KMS-11 (cell line): Measurements from ENCODE around the gene MYT1.
"Not testable (repeated sequence)": the region's sequence is repeated elsewhere in the genome, so short reads cannot be mapped to it uniquely, and the experiment has no call there.

Experiments used
- H2AFZ ChIP-seq: fragments of 200-600 bp; sonication (generic); 2 replicates; pipeline ENCODE4 v1.6.1; 2016; ENCODE audit warnings: antibody characterized with exemption, mixed run types, low read depth
- H3K27ac ChIP-seq: fragments of 200-600 bp; sonication (generic); 2 replicates; pipeline ENCODE4 v1.6.1; 2016; ENCODE audit warnings: mild to moderate bottlenecking, mixed run types
- H3K27me3 ChIP-seq: fragments of 200-600 bp; sonication (generic); 2 replicates; pipeline ENCODE4 v1.6.1; 2017; ENCODE audit warnings: mild to moderate bottlenecking, low read depth, mixed run types, moderate library complexity; ENCODE audit not compliant: insufficient read depth
- H3K36me3 ChIP-seq: fragments of 200-600 bp; sonication (generic); 2 replicates; pipeline ENCODE4 v1.6.1; 2017; ENCODE audit warnings: mild to moderate bottlenecking, mixed run types; ENCODE audit not compliant: insufficient read depth
- H3K4me1 ChIP-seq: fragments of 200-600 bp; sonication (generic); 2 replicates; pipeline ENCODE4 v1.6.1; 2016; ENCODE audit warnings: mild to moderate bottlenecking, low read depth, mixed run types; ENCODE audit not compliant: poor library complexity, severe bottlenecking
- H3K4me2 ChIP-seq: fragments of 200-600 bp; sonication (generic); 2 replicates; pipeline ENCODE4 v1.7.0; 2016; ENCODE audit warnings: mild to moderate bottlenecking, mixed run types
- H3K4me3 ChIP-seq: fragments of 200-600 bp; sonication (generic); IDR thresholded peaks from 2 replicates; pipeline ENCODE4 v1.6.1; 2017; ENCODE audit warnings: low read depth, low read length, mixed read lengths; ENCODE audit not compliant: insufficient read depth
- H3K79me2 ChIP-seq: fragments of 200-600 bp; sonication (generic); 2 replicates; pipeline ENCODE4 v1.6.1; 2016; ENCODE audit warnings: low read depth, mixed run types; ENCODE audit not compliant: insufficient read depth
- H3K9ac ChIP-seq: fragments of 200-600 bp; sonication (generic); 2 replicates; pipeline ENCODE4 v1.6.1; 2016; ENCODE audit warnings: mild to moderate bottlenecking, mixed run types
- H4K20me1 ChIP-seq: fragments of 200-600 bp; sonication (generic); 2 replicates; pipeline ENCODE4 v1.6.1; 2016; ENCODE audit warnings: mild to moderate bottlenecking, mixed run types; ENCODE audit not compliant: insufficient read depth
- TF ChIP-seq, protein P1 (sequence below): fragments of 200-600 bp; sonication (generic); conservative IDR thresholded peaks from 2 replicates; pipeline ENCODE4 v1.6.1; 2017; ENCODE audit warnings: low read depth, mild to moderate bottlenecking, antibody characterized with exemption, low read length, moderate library complexity, mixed read lengths

MYT1 gene

GRCh38 chr20:64177787-64178186 lies 13.5 kb downstream of the MYT1 start:
- H4K20me1 ChIP-seq: no peaks in the 10 kb centered on the region
- H3K4me3 ChIP-seq: no peak overlapping the region
- TF ChIP-seq, protein P1, sequence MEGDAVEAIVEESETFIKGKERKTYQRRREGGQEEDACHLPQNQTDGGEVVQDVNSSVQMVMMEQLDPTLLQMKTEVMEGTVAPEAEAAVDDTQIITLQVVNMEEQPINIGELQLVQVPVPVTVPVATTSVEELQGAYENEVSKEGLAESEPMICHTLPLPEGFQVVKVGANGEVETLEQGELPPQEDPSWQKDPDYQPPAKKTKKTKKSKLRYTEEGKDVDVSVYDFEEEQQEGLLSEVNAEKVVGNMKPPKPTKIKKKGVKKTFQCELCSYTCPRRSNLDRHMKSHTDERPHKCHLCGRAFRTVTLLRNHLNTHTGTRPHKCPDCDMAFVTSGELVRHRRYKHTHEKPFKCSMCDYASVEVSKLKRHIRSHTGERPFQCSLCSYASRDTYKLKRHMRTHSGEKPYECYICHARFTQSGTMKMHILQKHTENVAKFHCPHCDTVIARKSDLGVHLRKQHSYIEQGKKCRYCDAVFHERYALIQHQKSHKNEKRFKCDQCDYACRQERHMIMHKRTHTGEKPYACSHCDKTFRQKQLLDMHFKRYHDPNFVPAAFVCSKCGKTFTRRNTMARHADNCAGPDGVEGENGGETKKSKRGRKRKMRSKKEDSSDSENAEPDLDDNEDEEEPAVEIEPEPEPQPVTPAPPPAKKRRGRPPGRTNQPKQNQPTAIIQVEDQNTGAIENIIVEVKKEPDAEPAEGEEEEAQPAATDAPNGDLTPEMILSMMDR: no peak
- no peaks in the 10 kb centered on the region for H3K79me2 ChIP-seq
- H3K4me2 ChIP-seq: no peak overlapping the region
- peaks cover 66% of the 10 kb centered on the region for H3K27me3 ChIP-seq
- no peaks in the 10 kb centered on the region for H3K36me3 ChIP-seq
- H3K4me1 ChIP-seq: no peaks in the 10 kb centered on the region
- no peak overlapping the region for H3K27ac ChIP-seq
- no peak overlapping the region for H3K9ac ChIP-seq
- H2AFZ ChIP-seq: no peak overlapping the region

DNA sequence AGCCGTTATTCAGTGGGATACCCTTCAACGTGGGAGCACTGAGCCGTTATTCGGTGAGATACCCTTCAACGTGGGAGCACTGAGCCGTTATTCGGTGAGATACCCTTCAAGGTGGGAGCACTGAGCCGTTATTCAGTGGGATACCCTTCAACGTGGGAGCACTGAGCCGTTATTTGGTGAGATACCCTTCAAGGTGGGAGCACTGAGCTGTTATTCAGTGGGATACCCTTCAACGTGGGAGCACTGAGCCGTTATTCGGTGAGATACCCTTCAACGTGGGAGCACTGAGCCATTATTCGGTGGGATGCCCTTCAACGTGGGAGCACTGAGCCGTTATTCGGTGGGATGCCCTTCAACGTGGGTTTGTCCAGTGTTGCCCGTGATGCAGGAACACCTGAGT lies 14.7 kb downstream of the MYT1 start:
- H2AFZ ChIP-seq, H3K4me3 ChIP-seq, H3K79me2 ChIP-seq, H4K20me1 ChIP-seq, H3K9ac ChIP-seq, H3K27ac ChIP-seq, H3K36me3 ChIP-seq, H3K4me2 ChIP-seq, H3K4me1 ChIP-seq: not testable (repeated sequence)
- peaks cover 71% of the 10 kb centered on the region for H3K27me3 ChIP-seq

GRCh38 chr20:64179805-64180204 lies 15.6 kb downstream of the MYT1 start:
- Histone ChIP-seq H3K4me2 (no peak overlapping the region), H3K27ac (no peak overlapping the region), H3K79me2 (no peaks in the 10 kb centered on the region), H3K4me3 (no peak overlapping the region), H3K4me1 (no peaks in the 10 kb centered on the region), H4K20me1 (no peaks in the 10 kb centered on the region), H2AFZ (no peak overlapping the region), H3K36me3 (no peaks in the 10 kb centered on the region), H3K9ac (no peak overlapping the region), H3K27me3 (peaks cover 80% of the 10 kb centered on the region)
- TF ChIP-seq, protein P1: no peak

GRCh38 chr20:64180673-64181072 lies 16.4 kb downstream of the MYT1 start:
- no peak overlapping the region for H3K4me3 ChIP-seq
- peaks cover 88% of the 10 kb centered on the region for H3K27me3 ChIP-seq
- no peak overlapping the region for H3K9ac ChIP-seq
- no peak overlapping the region for H2AFZ ChIP-seq
- H4K20me1 ChIP-seq: no peaks in the 10 kb centered on the region
- TF ChIP-seq, protein P1: no peak
- H3K36me3 ChIP-seq: no peaks in the 10 kb centered on the region
- no peaks in the 10 kb centered on the region for H3K79me2 ChIP-seq
- no peak overlapping the region for H3K27ac ChIP-seq
- no peaks in the 10 kb centered on the region for H3K4me1 ChIP-seq
- no peak overlapping the region for H3K4me2 ChIP-seq

- TF ChIP-seq, protein P1: no peak
- no peaks in the 10 kb centered on the region for H4K20me1 ChIP-seq
- peaks cover 93% of the 10 kb centered on the region for H3K27me3 ChIP-seq
- no peak overlapping the region for H2AFZ ChIP-seq
- no peak overlapping the region for H3K9ac ChIP-seq
- no peak overlapping the region for H3K4me2 ChIP-seq
- H3K36me3 ChIP-seq: no peaks in the 10 kb centered on the region
- H3K79me2 ChIP-seq: no peaks in the 10 kb centered on the region
- no peaks in the 10 kb centered on the region for H3K4me1 ChIP-seq
- no peak overlapping the region for H3K4me3 ChIP-seq
- H3K27ac ChIP-seq: no peak overlapping the region
Observed at GRCh38 chr20:64181391-64181790, 17.1 kb downstream of the MYT1 start.
